ENCODE results near the gene VEGFB. TPM values are rescaled to one million over a fixed set of nuclear protein-coding genes. Genes with fewer than 3 reads are reported as not detected.
A peak's percentile ranks its signal among the peaks of the same experiment; 100 is the strongest.

The VEGFB gene, protein sequence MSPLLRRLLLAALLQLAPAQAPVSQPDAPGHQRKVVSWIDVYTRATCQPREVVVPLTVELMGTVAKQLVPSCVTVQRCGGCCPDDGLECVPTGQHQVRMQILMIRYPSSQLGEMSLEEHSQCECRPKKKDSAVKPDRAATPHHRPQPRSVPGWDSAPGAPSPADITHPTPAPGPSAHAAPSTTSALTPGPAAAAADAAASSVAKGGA
- total RNA-seq (2014; rRNA removed; shearing (Covaris generic)), result 37.3 and 40.1 TPM in 2 replicates
- 73.4 and 93.3 TPM in 2 replicates for polyA plus RNA-seq (2015; cell fraction: cytosol; rRNA removed)
- 40.5 and 44.1 TPM in 2 replicates for polyA plus RNA-seq (2015; cell fraction: nucleus; rRNA removed)

DNA sequence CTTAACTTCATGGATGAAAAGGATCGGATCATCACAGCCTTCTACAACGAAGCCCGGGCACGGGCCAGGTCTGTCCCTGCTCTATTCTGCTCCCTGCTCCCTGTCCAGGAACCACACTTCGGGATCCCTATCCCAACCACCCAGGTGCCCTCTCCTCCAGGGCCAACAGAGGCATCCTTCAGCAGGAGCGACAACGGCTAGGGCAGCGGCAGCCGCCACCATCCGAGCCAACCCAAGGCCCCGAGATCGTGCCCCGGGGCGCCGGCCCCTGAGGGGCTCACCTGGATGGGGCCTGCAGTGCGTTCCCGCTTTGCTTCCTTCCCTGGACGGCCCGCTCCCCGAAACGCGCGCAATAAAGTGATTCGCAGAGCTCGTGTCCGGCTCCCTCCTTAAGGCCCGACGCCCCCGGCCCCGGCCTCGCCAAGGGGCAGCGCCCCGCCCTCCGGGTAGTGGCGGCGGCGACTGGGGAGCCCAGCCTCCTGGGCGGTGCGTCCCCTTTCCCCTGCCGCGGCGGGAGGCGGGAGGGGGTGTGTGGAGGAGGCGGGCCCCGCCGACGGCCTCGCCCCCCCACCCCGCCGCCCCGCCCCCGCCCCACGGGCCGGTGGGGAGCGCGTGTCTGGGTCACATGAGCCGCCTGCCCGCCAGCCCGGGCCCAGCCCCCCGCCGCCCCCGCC is at the start of gene VEGFB:
Gene VEGFB, plus strand, starts transcription at position 672 of the 674 bp plus-strand sequence. CDS start 250 bp downstream, outside the sequence.
- peak; percentile 55 for DNase-seq (ENCODE audit: low read depth, low spot score)
- in situ Hi-C loops (cut with HindIII; ENCODE audit: low pct_unique_long_range_greater_than_20kb, low sequenced_read_pairs), result no loop called here

DNA sequence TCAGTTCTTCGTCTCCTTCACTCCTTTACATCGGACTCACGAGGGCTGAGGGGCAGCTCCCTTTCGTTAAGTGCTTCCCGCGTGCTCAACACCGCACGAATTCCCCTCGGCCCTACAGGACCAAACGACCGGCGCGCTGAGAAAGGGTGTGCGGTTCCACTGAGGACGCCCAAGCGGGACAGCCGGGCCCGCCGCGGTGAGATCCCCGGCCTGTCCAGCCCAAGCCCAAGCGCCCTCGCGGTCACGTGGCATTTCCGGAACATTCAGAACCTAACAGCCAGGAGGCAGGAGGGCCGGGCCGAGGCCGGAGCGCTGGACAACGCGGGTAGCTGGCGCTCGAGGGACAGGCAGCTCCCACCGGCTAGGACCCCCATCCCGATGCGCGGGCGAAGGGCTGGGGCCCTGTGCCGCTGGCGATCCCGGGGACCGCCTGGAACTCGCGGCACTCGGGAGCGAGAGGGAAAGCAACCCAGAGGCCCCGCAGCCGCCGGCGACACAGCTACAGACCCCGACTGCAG is 49.1 kb upstream of the VEGFB start:
- DNase-seq (ENCODE audit: low read depth, low spot score), result peak; percentile 62
- in situ Hi-C loops (cut with HindIII; ENCODE audit: low pct_unique_long_range_greater_than_20kb, low sequenced_read_pairs), result no loop called here

DNA sequence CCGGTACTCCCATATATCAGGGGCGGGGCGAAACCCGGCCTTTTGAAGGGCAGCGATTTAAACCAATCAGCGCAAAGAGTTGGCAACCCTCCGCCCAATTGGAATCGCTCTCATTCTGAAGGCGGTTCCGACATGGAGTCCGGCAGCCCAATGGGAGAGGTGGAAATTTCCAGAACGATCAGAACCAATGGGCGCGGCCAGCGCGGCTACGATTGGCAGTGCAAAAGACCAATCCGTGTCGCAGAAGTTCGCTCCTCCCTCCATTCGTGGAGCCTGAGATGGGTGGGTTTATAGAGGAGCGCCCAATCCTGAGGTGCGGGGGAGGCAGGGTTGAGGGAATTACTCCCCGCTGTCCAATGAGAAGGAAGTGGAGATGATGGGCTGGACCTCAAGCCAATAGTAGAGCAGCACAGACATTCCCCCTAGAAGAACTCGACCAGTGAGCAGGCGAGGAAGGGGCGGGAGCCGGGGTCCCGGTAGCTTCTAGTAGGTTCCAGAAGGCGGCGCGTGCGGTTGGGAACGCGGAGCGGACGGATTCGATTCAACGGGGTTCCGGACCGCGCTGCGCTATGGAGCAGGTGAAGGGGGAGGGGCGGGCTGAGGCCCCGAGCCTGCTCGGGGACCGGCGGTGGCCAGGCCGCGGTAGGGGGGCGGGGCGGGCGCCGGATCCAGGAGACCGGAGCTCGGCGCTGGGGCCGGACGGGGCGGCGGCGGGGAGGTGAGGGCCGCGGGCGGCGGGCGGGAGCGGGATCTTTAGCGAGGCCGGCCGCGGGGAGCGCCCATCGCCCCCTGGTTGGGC is 48.5 kb upstream of the VEGFB start, which contains the start of gene STIP1:
Gene STIP1, plus strand, starts transcription at position 479 of the 799 bp plus-strand sequence. Its CDS starts 91 bp downstream, at position 570.
- in situ Hi-C loops (cut with HindIII; ENCODE audit: low pct_unique_long_range_greater_than_20kb, low sequenced_read_pairs), result no loop called here
- DNase-seq (ENCODE audit: low read depth, low spot score), result peak; percentile 99

DNA sequence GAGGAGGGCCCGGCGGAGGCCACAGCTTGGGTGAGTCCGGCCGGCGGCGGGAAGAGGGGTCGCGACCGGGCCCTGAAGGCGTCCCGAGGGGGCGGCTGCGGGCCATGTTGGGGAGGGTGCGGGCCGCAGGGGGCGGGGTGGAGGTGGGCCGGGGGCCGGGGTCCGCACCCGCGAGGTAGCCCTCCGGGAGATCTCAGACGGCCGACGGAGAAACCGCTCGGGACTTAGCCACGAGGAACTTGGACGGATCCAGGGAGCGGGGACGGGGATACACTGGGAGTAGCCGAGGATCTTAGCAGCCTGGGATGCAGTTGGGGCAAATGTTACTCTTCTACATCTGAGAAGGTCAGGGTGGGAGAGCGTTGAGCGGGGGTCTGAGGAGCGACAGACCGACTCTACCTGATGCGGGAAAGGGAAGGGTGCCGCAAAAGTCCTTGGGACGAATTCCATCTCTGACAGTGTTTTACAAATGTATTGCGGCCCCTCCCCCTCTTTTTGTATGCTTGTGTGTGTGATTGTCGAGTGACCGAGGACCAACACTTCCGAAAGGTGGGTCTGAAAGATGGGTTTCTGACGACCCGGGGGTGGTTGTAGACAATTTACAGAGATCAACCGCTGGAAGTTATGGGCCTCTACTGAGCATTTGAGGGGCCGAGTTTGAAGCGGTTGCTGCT is 47.8 kb upstream of the VEGFB start:
- DNase-seq (ENCODE audit: low read depth, low spot score), result no peak
- in situ Hi-C loops (cut with HindIII; ENCODE audit: low pct_unique_long_range_greater_than_20kb, low sequenced_read_pairs), result no loop called here

DNA sequence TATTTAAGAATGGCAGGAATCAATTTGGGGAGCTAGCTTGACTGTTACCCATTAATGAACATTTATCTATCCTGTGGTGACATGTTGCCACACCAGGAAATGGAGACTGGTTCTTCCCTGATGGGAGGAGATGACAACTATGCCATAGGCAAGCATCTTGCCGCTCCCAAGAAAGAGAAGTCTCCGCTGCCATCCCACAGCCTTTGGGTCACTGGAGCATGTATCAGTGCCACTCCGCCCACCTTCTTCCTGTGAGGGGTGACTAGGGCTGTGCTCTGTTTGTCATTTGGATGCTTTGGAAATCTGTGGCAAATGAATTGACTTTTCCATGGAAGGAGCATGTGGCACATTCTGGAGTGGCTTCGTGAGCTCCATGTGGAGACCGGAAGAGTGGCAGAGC is 42.0 kb upstream of the VEGFB start:
- in situ Hi-C loops (cut with HindIII; ENCODE audit: low pct_unique_long_range_greater_than_20kb, low sequenced_read_pairs), result no loop called here
- DNase-seq (ENCODE audit: low read depth, low spot score), result no peak

DNA sequence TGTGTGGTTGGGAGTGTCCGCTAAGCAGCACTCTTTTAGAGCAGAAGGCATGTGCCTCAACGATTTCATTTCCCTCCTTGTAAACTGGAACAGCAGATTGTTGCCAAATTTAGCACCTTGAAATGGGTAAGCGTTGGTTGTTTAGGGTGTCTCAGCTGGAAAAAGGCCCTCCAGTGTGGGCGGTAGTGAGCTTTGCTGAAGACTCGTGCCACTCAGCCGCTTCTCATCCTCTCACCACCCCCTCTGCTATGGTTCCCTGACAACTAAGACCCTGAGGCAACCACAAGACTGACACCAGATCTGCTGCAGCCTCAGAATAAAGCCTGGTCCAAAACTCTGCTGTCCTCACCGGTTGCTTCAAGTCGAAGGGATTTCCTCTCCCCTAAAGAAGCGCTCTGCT is 37.8 kb upstream of the VEGFB start:
- in situ Hi-C loops (cut with HindIII; ENCODE audit: low pct_unique_long_range_greater_than_20kb, low sequenced_read_pairs), result no loop called here
- DNase-seq (ENCODE audit: low read depth, low spot score), result peak; percentile 80

DNA sequence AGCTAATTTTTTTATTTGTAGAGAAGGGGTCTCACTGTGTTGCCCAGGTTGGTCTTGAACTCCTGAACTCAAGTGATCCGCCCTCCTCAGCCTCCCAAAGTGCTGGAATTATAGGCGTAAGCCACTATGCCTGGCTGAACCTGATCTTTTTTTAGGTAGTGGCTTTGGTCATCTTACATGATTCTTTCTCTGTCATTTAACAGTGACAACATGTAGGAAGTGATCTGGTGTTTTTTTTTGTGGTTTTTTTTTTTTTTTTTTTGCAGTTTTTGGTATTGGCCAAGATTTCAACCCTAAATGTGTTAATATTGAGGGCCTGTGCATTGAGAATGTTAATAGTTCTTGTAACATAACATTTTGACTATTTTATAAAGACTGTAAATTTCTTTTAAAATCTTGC is 35.9 kb upstream of the VEGFB start:
- DNase-seq (ENCODE audit: low read depth, low spot score), result no peak
- in situ Hi-C loops (cut with HindIII; ENCODE audit: low pct_unique_long_range_greater_than_20kb, low sequenced_read_pairs), result no loop called here

DNA sequence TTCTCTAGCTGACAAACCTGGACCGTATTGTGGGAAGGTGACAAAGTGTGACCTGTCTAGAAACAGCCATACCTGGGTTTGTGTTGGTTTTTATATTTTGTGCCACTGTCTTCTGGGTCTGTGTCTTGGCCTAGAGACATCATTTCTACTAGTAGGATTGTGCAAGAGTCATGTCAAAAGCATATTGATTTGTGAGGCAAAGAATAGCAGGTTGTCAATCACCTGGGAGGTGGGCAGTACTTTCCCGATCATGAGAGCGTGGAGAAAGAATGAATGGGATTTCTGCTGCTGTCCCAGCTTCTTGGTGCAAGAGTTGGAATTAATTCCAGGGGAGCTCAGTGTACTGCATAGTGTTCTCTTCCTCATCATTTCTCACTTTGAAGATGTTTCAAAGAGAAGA is 32.8 kb upstream of the VEGFB start:
- in situ Hi-C loops (cut with HindIII; ENCODE audit: low pct_unique_long_range_greater_than_20kb, low sequenced_read_pairs), result no loop called here
- DNase-seq (ENCODE audit: low read depth, low spot score), result no peak

DNA sequence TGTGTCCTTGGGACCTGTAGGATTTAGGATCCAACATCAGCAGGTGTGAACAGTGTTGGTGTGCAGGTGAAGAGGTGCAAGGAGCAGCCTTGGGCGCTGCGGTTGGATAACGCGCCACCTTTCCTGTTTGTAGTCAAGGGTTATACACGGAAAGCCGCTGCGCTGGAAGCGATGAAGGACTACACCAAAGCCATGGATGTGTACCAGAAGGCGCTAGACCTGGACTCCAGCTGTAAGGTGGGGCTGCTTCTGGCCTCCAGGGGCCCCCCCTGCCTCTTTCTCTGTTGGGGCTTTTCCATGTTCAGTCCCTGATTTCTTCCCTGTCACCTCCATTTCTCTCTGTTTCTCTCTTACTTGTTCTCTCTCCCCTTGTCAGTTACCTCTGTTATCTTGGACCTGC is 31.4 kb upstream of the VEGFB start:
- in situ Hi-C loops (cut with HindIII; ENCODE audit: low pct_unique_long_range_greater_than_20kb, low sequenced_read_pairs), result no loop called here
- DNase-seq (ENCODE audit: low read depth, low spot score), result no peak

DNA sequence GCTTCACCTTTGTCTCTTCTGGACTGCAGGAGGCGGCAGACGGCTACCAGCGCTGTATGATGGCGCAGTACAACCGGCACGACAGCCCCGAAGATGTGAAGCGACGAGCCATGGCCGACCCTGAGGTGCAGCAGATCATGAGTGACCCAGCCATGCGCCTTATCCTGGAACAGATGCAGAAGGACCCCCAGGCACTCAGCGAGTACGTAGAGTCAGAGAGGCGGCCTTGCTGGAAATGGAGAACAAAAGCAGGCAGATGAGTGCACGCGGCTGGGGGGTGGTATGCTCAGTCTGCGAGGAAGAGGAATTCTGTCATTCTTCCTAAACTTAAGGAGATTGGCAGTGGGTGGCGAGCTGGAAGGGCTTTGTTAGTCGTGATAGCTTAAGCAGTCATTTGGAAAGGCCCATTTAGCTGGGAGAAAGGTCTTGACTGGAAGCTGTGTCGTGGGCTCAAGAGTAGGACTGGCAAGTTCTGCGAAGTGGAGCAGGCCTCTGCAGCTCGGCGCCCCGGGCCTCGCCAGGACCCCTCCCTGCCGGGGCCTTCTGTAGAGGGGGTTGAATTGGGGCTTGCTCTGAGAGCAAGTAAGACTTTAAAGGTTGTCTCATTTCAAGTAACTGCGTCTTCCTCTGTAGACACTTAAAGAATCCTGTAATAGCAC is 30.8 kb upstream of the VEGFB start:
- DNase-seq (ENCODE audit: low read depth, low spot score), result no peak
- in situ Hi-C loops (cut with HindIII; ENCODE audit: low pct_unique_long_range_greater_than_20kb, low sequenced_read_pairs), result no loop called here

DNA sequence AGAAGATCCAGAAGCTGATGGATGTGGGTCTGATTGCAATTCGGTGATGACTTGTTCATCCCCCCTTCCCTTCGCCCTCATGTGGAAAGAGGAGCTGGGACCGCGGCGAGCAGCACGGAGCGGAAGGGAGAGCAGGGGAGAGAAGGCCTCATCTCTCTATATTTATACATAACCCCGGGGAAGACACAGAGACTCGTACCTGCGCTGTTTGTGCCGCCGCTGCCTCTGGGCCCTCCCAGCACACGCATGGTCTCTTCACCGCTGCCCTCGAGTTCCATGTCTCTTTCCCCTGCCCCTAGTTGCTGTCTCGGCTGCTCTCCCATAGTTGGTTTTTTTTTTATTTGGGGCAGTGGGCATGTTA is 30.3 kb upstream of the VEGFB start:
- no peak for DNase-seq (ENCODE audit: low read depth, low spot score)
- in situ Hi-C loops (cut with HindIII; ENCODE audit: low pct_unique_long_range_greater_than_20kb, low sequenced_read_pairs), result no loop called here

DNA sequence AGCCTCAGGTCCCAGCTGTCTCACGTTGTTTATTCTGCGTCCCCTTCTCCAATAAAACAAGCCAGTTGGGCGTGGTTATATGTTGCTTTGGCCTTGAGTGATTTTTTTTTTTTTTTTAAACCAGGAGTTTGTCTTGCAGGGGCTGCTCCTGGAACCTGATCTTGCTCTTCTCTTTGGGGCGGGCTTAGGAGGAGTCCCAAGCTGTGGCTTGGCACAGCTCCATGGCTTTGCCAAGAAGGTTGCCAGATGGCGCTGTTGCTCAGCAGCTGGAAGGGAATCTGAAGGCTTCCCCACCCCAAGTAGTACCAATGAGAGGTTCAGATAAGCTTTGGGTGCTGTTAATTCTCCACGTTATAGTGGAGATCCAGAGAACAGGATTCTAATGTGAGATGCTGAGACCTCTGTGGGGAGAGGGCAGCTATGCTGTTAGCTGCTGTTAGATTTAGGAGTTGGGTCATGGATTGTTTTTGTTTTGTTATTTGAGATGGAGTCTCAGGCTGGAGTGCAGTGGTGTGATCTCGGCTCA is 29.9 kb upstream of the VEGFB start:
- peak; percentile 84 for DNase-seq (ENCODE audit: low read depth, low spot score)
- in situ Hi-C loops (cut with HindIII; ENCODE audit: low pct_unique_long_range_greater_than_20kb, low sequenced_read_pairs), result no loop called here

DNA sequence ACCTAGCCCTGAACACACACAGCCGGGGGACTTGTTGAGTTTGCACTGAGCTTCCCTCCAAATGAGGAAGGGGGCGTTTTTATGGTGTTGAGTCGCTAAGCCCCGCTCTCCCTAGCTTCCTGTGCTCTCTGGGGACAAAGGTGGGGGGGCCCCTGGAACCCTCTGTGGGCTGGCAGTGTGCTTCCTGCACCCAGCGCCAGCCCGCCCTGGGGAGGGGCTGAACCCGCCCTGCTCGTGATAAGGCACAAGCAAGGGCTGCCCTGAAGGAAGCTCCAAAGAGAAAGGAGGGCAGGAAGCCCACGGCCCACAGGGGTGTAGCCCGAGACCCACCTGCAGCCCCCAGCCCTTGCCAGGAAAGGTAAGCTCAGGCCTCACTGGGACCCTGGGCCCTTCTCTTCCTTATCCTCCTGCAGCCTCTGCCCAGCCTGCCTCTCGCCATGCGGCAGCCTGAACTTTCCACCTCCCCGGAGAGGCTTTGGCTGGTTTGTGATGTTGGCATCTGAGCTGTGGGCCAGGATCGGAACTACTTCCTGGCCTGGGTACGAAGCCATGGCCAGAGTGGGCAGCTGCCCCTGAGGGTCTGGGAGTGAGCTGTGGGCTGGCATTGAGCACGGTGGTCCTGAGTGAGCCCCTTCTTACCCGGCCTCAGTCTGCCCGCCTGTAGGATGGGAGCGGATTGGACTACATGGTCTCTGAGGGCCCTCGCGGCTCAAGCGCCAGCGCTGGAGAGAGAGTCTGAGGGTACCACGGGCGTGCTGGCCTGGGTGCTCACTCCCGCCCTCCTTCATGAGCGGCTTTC is 27.7 kb upstream of the VEGFB start, which contains the start of gene FERMT3:
Gene FERMT3, plus strand, starts transcription at position 265 of the 799 bp plus-strand sequence. CDS start 644 bp downstream, outside the sequence.
- no peak for DNase-seq (ENCODE audit: low read depth, low spot score)
- in situ Hi-C loops (cut with HindIII; ENCODE audit: low pct_unique_long_range_greater_than_20kb, low sequenced_read_pairs), result no loop called here

DNA sequence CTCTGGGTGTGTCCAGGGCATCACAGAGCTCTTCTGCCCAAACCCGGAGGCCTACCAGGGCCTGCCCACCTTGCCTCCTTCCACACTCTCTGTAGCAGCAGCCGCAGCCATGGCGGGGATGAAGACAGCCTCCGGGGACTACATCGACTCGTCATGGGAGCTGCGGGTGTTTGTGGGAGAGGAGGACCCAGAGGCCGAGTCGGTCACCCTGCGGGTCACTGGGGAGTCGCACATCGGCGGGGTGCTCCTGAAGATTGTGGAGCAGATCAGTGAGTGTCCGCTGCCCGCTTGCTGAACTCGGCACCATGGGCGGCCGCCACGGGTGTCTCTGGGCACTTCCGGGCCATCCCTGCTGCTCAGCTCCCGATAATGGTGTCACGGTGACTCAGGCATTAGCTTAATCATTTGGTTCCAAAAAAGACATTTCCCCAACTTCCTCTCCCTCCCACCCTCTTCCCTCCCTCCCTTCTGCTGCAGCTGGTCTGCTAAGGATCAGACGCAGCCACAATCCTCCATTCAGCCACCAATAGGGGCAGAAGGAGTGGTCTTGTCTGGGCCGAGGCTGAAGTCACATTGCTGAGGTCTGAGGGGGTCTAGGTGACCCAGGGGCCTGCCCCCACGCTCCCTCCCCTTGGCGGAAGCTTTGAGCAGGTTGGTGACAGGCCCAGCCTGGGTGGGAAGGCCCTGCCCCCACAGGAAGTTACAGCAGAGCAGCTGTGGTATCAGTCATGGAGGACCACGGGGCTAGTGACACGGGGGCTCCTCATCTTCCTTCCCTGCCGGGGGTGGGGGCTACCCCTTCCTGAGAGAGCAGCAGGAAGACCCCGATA is 26.9 kb upstream of the VEGFB start:
- in situ Hi-C loops (cut with HindIII; ENCODE audit: low pct_unique_long_range_greater_than_20kb, low sequenced_read_pairs), result no loop called here
- DNase-seq (ENCODE audit: low read depth, low spot score), result no peak

DNA sequence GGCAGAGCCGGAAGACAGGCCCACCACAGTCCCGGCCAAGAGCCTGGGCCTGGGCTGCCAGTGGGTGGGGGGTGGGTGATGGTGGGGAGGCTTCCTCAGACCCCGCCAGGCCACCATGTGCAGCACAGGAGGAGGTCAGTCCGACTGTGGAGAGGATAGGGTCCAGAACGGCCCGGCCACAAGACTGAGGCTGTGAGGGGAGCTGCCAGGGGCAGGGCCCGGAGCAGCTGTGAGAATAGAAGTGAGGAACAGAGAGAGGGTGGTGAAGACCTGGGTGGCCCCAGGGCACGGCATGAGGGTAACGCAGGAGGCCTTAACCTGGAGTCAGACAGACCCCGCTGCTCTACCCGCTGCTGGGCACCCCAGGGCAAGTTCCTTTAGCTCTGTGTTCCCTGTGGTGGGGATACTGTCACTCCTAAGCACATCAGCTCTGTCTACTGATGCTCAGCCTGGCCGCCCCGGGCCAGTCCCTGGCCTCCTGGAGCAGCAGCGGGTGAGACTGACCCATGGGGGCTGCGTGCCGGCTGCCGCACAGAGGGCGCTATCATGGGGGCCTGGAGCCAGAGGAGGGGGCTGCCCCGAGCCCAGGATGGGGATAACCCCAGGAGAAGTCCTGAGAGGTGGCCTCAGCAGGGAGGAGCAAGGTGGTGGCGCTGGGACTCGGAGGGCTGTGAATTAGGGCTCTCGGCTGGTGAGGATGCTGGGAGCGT is 26.1 kb upstream of the VEGFB start:
- in situ Hi-C loops (cut with HindIII; ENCODE audit: low pct_unique_long_range_greater_than_20kb, low sequenced_read_pairs), result no loop called here
- no peak for DNase-seq (ENCODE audit: low read depth, low spot score)
